IMR-90 (cell line): Measurements from ENCODE around the gene PTCD1. TPM values are rescaled to one million over a fixed set of nuclear protein-coding genes. Genes with fewer than 3 reads are reported as not detected.
"Not testable (repeated sequence)": the region's sequence is repeated elsewhere in the genome, so short reads cannot be mapped to it uniquely, and the experiment has no call there.

ENCODE experiments used
- ATAC-seq: fragments of 200-7000 bp; cut with Tn5 transposase; 2 replicates; pipeline ENCODE4 v1.9.1; 2020; ENCODE audit warnings: low read depth, mild to moderate bottlenecking, moderate library complexity
- BruUV-seq: library from RNA; stranded (reverse); fragments of 400-500 nt; replicated peaks from 2 replicates; lab custom pipeline; 2021; lab: Mats Ljungman, UMichigan
- CTCF ChIA-PET: fragments of 300-600 bp; formaldehyde crosslinking; extraction: SDS; loops from one replicate; lab custom pipeline; 2021; ENCODE audit warnings: antibody characterized with exemption; lab: Yijun Ruan, JAX
- POLR2A ChIA-PET: fragments of 300-600 bp; sonication (Branson Sonifier 250); formaldehyde crosslinking; loops from one replicate; lab custom pipeline; 2022; ENCODE audit warnings: antibody characterized with exemption; ENCODE audit not compliant: unreplicated experiment; lab: Charles Lee
- DNase-seq: peaks from one replicate; pipeline ENCODE4 v3.0.0; 2013
- H2AFZ ChIP-seq: replicated peaks from 2 replicates; pipeline ENCODE3; 2013; ENCODE audit warnings: low read length, mild to moderate bottlenecking; ENCODE audit not compliant: poor library complexity
- H2AK5ac ChIP-seq: 2 replicates; pipeline ENCODE4 v1.6.1; 2013; ENCODE audit warnings: low read depth, low read length, inconsistent platforms
- H2AK9ac ChIP-seq: replicated peaks from 2 replicates; pipeline ENCODE3; 2013; ENCODE audit warnings: mild to moderate bottlenecking, low read depth, low read length, moderate library complexity; ENCODE audit not compliant: poor library complexity
- H2BK120ac ChIP-seq: 2 replicates; pipeline ENCODE4 v1.6.1; 2013; ENCODE audit warnings: low read depth, low read length, inconsistent platforms
- H2BK15ac ChIP-seq: 3 replicates; pipeline ENCODE4 v1.6.1; 2013; ENCODE audit warnings: low read depth, low read length, inconsistent platforms
- H2BK20ac ChIP-seq: 2 replicates; pipeline ENCODE4 v1.6.1; 2013; ENCODE audit warnings: low read depth, mild to moderate bottlenecking, inconsistent platforms, low read length, moderate library complexity
- H2BK5ac ChIP-seq: 2 replicates; pipeline ENCODE4 v1.6.1; 2013; ENCODE audit warnings: mild to moderate bottlenecking, low read depth, low read length, inconsistent platforms; ENCODE audit not compliant: poor library complexity, severe bottlenecking
- H3K14ac ChIP-seq: replicated peaks from 2 replicates; pipeline ENCODE4 v1.6.1; 2013; ENCODE audit warnings: low read depth, low read length, inconsistent platforms
- H3K18ac ChIP-seq: 2 replicates; pipeline ENCODE4 v1.6.1; 2013; ENCODE audit warnings: low read depth, low read length, control low read depth
- H3K23ac ChIP-seq: 2 replicates; pipeline ENCODE4 v1.6.1; 2013; ENCODE audit warnings: low read depth, low read length, inconsistent platforms
- H3K27ac ChIP-seq: 2 replicates; pipeline ENCODE4 v1.5.1; 2013; ENCODE audit warnings: mild to moderate bottlenecking, control low read depth, low read length; ENCODE audit not compliant: insufficient read depth
- H3K27me3 ChIP-seq: 2 replicates; pipeline ENCODE4 v1.6.1; 2013; ENCODE audit warnings: low read length; ENCODE audit not compliant: control insufficient read depth, insufficient read depth
- H3K36me3 ChIP-seq: 2 replicates; pipeline ENCODE4 v1.6.1; 2013; ENCODE audit warnings: low read length, mixed read lengths; ENCODE audit not compliant: control insufficient read depth, insufficient read depth
- H3K4ac ChIP-seq: 2 replicates; pipeline ENCODE4 v1.6.1; 2013; ENCODE audit warnings: low read depth, low read length, inconsistent platforms
- H3K4me1 ChIP-seq: 2 replicates; pipeline ENCODE4 v1.6.1; 2013; ENCODE audit warnings: low read length, mixed read lengths; ENCODE audit not compliant: control insufficient read depth, insufficient read depth
- H3K4me2 ChIP-seq: 2 replicates; pipeline ENCODE4 v1.6.1; 2013; ENCODE audit warnings: low read depth, mild to moderate bottlenecking, control low read depth, low read length, moderate library complexity
- H3K4me3 ChIP-seq: 2 replicates; pipeline ENCODE4 v1.5.1; 2013; ENCODE audit warnings: low read depth, mild to moderate bottlenecking, control low read depth, low read length, moderate library complexity; ENCODE audit not compliant: insufficient read depth
- H3K56ac ChIP-seq: 2 replicates; pipeline ENCODE4 v1.6.1; 2013; ENCODE audit warnings: low read length, inconsistent platforms; ENCODE audit not compliant: insufficient read depth; ENCODE audit errors: extremely low read depth
- H3K79me1 ChIP-seq, 2 experiments: 2 replicates each; pipeline ENCODE4 v1.6.1; 2013; ENCODE audit warnings: low read length in 2 of 2, inconsistent platforms in 1 of 2, low read depth in 1 of 2
- H3K9ac ChIP-seq: 2 replicates; pipeline ENCODE4 v1.6.1; 2013; ENCODE audit warnings: low read depth, low read length, control low read depth
- H3K9me1 ChIP-seq: 2 replicates; pipeline ENCODE4 v1.6.1; 2013; ENCODE audit warnings: low read length, inconsistent platforms; ENCODE audit not compliant: insufficient read depth
- H3K9me3 ChIP-seq: 2 replicates; pipeline ENCODE4 v1.6.1; 2013; ENCODE audit warnings: low read length; ENCODE audit not compliant: control insufficient read depth, insufficient read depth
- H4K20me1 ChIP-seq: 2 replicates; pipeline ENCODE4 v1.6.1; 2013; ENCODE audit warnings: low read length, inconsistent platforms; ENCODE audit not compliant: insufficient read depth
- H4K5ac ChIP-seq: 2 replicates; pipeline ENCODE4 v1.6.1; 2013; ENCODE audit warnings: mild to moderate bottlenecking, low read depth, low read length, control low read depth
- H4K8ac ChIP-seq, 2 experiments: 2 replicates each; pipeline ENCODE4 v1.6.1; 2013; ENCODE audit warnings: low read depth in 2 of 2, low read length in 2 of 2, control low read depth in 1 of 2, inconsistent platforms in 1 of 2
- H4K91ac ChIP-seq: 2 replicates; pipeline ENCODE4 v1.6.1; 2013; ENCODE audit warnings: low read depth, low read length, inconsistent platforms; ENCODE audit not compliant: insufficient read depth
- CEBPB ChIP-seq: IDR thresholded peaks from 2 replicates; pipeline ENCODE4 v1.6.1; 2012; ENCODE audit warnings: low read depth, low read length, improper control_type of control experiment
- WGBS, 2 experiments: methylation state at CpG; one replicate each; pipeline versions ENCODE4 v1.1.5 to v1.1.7; 2013; ENCODE audit warnings: missing lambda C conversion rate in 2 of 2; ENCODE audit not compliant: insufficient read length in 1 of 2; ENCODE audit errors: extremely low coverage in 2 of 2; 5-methylcytosine and 5-hydroxymethylcytosine counted together
- dilution Hi-C: fragments of 300-500 bp; cut with HindIII; formaldehyde crosslinking; loops from one replicate; pipeline ENCODE4 v1.14.3; 2018; ENCODE audit warnings: low sequenced_read_pairs; ENCODE audit not compliant: unreplicated experiment
- in situ Hi-C: fragments of 300-500 bp; cut with MboI; formaldehyde crosslinking; loops from 3 replicates; pipeline ENCODE4 v1.14.3; 2019; ENCODE audit warnings: low sequenced_read_pairs, inconsistent platforms, mixed read lengths
- intact Hi-C: fragments of 100-400 bp; cut with micrococcal nuclease; formaldehyde crosslinking; loops from 2 replicates; pipeline ENCODE4 v1.10.0; 2022
- polyA plus RNA-seq, 3 experiments: library from polyadenylated mRNA; depleted of rRNA; stranded (reverse); fragments of >200 nt; gene quantifications; 2 replicates each; pipeline ENCODE4 v1.2.3, GENCODE V29; 2012; ENCODE audit warnings: low replicate concordance in 1 of 3
- total RNA-seq: library from RNA; depleted of rRNA; stranded (reverse); fragments of >200 nt; gene quantifications from 2 replicates; pipeline ENCODE4 v1.2.3, GENCODE V29; 2012

PTCD1 gene
- total and polyA plus RNA-seq, 2 of the 4 experiments (the other 2 are of a cell fraction), result 2.2 to 4.0 TPM

DNA sequence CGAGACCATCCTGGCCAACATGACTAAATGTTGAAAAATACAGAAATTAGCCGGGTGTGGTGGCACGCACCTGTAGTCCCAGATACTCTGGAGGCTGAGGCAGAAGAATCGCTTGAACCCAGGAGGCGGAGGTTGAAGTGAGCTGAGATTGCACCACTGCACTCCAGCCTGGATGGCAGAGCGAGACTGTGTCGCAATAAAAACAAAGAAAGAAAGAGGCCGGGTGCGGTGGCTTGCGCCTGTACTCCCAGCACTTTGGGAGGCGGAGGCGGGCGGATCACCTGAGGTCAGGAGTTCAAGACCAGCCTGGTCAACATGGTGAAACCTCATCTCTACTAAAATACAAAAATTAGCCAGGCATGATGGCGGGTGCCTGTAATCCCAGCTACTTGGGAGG lies 51.4 kb downstream of the PTCD1 start:
- CTCF ChIA-PET, result interaction anchor here (0.6 kb wide), 1 partner anchor 25 kb away, joined by 4 read pairs; no protein-coding TSS in a partner anchor
- 100% methylated on average over 1 of the region's 14 CpGs; no CpG with 5 or more reads in 1 of the 2 experiments for WGBS, 2 experiments
- peaks cover 20 to 58% of the 10 kb centered on the region in 2 experiments for H3K79me1 ChIP-seq
- H2BK5ac ChIP-seq, H3K18ac ChIP-seq, H3K9ac ChIP-seq, H2AK9ac ChIP-seq, H3K56ac ChIP-seq, ATAC-seq, H3K4me1 ChIP-seq, BruUV-seq, H2AK5ac ChIP-seq, H3K27ac ChIP-seq, intact Hi-C loops, DNase-seq, H2BK120ac ChIP-seq, H3K4ac ChIP-seq, H3K9me3 ChIP-seq, H3K4me3 ChIP-seq, H2BK20ac ChIP-seq, H2AFZ ChIP-seq, H3K9me1 ChIP-seq, in situ Hi-C loops, H3K14ac ChIP-seq, H4K91ac ChIP-seq, POLR2A ChIA-PET, H3K4me2 ChIP-seq, H2BK15ac ChIP-seq, H4K5ac ChIP-seq, H4K8ac ChIP-seq, H3K27me3 ChIP-seq, H3K23ac ChIP-seq, dilution Hi-C loops: not testable (repeated sequence)
- 0 out of 2 replicates have a peak, but pooled peaks have one; percentile 27 for TF ChIP-seq CEBPB
- H3K36me3 ChIP-seq, result peaks cover 37% of the 10 kb centered on the region
- H4K20me1 ChIP-seq, result peaks cover 41% of the 10 kb centered on the region
